Smooth muscle cell of the brain vasculature (primary cell): ENCODE data around the gene DENND5B.
"Not testable (repeated sequence)": the region's sequence is repeated elsewhere in the genome, so short reads cannot be mapped to it uniquely, and the experiment has no call there.

ENCODE experiments used
- DNase-seq: peaks from one replicate; pipeline ENCODE4 v3.0.0-alpha.2; 2012; ENCODE audit warnings: low read depth, low spot score

DENND5B gene

GRCh38 chr12:31557707-31558106, 33.2 kb downstream of the DENND5B start:
- DNase-seq = no peak

GRCh38 chr12:31555466-31555865, 35.5 kb downstream of the DENND5B start:
- DNase-seq = not testable (repeated sequence)

DNA sequence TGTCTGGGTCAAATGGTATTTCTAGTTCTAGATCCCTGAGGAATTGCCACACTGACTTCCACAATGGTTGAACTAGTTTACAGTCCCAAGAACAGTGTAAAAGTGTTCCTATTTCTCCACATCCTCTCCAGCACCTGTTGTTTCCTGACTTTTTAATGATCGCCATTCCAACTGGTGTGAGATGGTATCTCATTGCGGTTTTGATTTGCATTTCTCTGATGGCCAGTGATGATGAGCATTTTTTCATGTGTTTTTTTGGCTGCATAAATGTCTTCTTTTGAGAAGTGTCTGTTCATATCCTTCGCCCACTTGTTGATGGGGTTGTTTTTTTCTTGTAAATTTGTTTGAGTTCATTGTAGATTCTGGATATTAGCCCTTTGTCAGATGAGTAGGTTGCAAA, 40.3 kb downstream of the DENND5B start:
- DNase-seq = not testable (repeated sequence)

GRCh38 chr12:31536672-31537071, 54.3 kb downstream of the DENND5B start:
- no peak for DNase-seq

DNA sequence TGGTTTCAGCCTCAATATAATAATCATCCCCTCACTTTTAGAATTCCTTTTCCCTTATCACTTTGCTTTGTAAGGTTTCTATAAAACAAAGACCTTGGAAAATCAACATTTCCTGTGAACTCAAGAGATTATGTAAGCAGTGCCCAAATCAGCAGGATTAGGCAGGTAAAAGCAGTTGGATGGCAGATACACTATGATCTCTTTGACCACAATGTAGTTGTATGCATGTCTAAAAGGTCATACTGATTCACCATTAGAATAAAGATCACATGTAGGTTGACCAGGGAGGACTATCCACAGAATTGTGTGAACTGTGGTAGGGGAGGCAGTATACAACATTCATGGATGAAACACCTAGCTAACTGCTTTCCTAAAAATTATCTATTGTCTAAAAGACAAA, 57.5 kb downstream of the DENND5B start:
- DNase-seq = no peak

DNA sequence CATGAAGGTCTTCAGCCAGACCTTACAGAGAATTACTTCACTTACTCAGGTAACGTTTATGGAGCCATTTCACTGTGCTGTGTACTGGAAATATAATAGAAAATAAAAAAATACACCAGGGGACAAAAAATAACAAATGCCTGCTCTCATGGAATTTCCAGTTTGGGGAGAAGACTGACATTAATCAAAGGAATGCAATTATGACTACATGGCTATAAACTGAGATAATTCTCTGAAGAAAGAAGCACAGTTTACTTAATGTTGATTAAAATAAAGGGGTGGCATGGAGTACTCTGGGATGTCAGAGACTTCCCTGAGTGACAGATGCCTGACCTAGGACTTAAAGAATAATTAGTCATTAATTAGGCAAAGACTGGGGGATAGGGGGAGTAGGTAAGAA, 59.0 kb downstream of the DENND5B start:
- DNase-seq = no peak

GRCh38 chr12:31528095-31528494, 62.8 kb downstream of the DENND5B start:
- no peak for DNase-seq

DNA sequence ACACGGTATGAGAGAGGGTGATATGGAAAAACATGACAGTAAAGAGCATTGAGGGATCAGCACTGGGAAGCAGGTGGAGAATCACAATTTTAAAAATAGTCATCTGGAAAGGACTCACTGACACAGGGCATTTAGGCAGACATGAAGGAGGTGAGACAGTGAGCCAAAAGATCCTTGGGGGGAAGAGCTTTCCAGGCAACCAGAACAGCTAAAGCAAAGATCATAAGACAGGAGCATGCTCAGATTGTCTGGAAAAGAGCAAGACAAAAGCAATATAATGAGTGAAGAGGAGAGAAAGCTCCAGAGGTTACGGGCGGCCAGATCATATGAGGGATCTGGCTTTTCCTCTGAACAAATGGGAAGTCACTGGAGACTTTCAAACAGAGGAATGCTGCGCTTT, 63.9 kb downstream of the DENND5B start:
- no peak for DNase-seq

DNA sequence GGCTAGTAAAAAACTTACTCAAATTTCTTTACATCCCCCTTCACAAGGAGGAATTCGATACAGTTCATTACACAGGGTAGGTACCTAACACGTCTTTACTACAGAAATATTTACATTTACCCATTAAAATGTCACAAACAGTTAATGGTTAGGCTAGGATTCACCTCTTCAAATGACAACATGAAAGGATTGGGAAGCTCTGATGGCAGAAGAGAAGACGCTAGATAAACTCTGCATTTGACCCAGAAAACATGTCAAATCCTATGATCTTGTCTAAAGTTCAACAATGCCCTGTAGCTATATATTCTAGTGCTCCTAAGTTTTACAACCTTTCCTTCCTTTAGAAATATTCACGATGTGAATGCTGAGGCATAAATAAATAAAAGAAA, 64.8 kb downstream of the DENND5B start:
- DNase-seq = no peak

- DNase-seq = no peak
These were observed 65.3 kb downstream of the DENND5B start for GRCh38 chr12:31525496-31526157.

GRCh38 chr12:31524791-31525495, 66.0 kb downstream of the DENND5B start:
- no peak for DNase-seq

DNA sequence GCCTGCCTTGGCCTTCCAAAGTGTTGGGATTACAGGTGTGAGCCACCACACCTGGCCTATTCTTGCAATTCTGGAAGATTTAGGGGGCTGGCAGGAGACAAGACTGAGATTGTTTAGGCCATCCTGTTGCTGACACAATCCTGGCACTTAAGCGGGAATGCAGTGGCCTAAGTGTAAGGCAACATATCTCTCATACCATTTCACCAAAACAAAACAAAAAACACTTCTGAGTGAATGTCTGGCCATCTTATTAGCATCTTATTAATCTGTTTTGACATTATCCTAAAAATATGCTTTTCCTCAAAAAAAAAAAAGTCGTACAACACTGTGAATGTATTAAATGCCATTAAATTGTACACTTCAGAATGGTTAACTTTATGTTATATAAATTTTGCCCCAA, 67.6 kb downstream of the DENND5B start:
- DNase-seq = no peak

DNA sequence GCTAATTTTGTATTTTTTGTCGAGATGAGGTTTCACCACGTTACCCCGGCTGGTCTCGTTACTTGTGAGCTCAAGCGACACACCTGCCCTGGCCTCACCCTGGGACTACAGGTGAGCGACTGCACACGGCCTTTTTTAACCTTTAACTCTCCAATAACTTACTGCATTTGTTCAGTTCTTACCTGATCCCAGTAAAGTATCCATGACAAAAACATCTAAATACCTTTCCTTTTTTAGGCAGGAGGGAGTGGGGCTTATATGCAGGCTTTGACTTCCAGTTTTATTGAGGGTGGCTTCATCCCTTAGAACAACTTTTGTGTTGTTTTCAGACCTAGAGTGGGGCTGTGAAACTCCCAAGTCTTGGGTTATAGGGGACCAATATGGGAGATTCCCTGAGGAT, 68.3 kb downstream of the DENND5B start:
- no peak for DNase-seq

- no peak for DNase-seq
These were observed 69.0 kb downstream of the DENND5B start for GRCh38 chr12:31521964-31522363.

DNA sequence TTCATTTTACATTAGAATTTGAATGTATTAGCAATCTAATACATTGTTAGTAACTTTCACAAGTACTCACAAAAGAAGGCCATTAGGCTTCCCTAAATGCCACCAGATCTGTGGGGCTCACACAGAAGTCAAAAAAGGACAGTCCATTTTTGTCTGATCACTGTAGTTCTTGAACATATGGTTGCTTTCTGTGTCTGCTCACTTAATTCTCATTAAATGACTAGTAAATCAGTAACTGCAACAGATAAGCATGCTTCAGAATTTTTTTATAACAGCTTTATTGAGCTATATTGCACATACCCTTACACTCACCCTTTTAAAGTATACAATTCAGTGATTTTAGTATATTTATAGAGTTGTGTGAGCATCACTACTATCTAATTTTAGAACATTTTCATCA, 71.4 kb downstream of the DENND5B start:
- no peak for DNase-seq

DNA sequence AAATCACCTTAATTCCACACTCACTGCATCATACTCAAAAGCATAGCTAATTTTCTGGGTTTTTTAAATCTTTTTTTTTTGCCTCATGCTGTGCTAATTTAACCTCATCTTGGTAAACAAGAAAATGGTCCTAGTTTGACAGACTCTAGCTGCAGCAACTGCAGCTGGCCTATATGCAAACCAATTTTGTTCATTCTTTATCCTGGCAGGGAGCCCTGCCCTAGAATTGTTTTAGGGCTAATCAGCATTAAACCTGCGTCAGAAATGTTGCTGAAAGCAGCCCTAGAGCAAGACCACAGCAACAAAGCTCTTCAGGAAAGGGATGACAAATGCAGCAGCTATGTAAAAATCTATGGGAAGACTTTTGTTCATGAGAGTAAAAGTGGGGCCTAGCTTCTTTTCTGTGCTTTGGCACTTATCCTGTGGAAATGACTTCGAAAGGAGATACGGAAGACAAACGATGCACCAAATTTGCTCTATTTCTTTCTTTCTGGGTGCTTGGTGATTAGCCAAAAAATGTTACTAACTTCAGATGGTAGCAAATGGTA, 72.2 kb downstream of the DENND5B start:
- DNase-seq = peak; percentile 98

DNA sequence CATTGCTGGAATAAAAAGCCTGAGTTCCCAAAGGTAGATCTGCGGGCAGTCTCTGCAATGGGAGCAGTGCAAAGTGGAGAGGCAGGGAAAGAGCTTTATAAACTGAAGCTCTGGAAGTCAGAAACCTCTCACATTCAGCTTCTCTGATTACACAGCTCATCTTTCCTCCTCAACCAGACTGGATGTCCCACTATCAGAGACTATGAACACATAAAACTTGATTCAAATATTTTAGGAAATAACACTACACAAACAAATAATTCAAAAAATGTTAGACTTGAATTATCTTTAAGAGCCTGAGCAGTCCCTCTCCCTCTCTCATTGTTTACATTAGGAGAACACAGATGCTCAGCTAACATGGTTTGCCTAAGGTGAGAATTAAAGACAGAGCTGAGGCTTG, 72.9 kb downstream of the DENND5B start:
- DNase-seq = no peak

DNA sequence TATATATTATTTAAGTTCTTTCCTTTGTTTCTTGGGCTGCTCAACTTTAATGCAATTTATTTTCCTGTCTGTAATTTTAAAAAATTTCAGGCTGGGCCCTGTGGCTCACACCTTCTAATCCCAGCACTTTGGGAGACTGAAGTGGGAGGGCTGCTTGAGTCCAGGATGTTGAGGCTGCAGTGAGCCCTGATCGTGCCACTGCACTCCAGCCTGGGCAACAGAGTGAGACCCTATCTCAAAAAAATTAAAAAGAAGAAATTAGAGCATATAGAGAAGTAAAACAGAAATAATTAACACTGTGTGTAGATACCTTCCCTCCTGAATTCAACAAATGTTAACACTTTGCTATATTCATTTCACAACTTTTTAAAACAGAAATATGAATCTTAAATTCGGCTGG, 74.2 kb downstream of the DENND5B start:
- DNase-seq = no peak

- no peak for DNase-seq
These were observed 76.0 kb downstream of the DENND5B start for GRCh38 chr12:31514912-31515311.

GRCh38 chr12:31510034-31510433, 80.9 kb downstream of the DENND5B start:
- DNase-seq = no peak

DNA sequence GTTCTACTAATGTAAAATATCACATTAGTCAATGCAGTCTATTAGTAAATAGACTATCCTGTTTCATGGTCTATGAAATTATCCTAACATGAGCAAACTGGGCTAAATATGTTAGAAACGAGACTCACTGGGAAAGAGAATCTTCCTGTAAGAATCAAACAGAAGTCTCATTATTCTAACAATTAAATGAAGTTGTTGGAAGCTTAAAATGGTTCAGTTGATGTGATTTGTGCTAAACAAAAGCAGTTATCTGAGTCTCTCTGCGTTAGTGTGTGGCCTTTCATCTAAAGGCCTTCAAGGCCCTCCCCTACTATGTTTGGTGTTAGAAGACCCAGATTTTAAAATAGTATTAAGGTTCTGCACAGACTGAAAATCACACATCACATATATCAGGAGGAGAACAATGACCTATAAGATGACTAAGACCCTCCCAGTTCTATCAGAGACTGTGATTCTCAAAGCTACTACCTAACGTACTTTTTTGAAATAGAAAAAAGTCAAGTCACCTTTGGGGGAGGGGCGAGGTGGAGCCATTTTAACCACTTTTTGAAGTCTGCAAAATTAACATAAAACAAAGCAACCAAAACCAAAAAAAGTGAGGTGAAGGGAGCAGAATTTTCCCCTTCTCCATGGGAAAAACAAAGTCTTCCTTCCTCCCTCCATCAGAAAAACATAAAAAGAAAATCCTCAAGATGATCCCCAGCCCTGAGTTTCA, 82.3 kb downstream of the DENND5B start:
- no peak for DNase-seq

- DNase-seq = no peak
These were observed 83.0 kb downstream of the DENND5B start for GRCh38 chr12:31507966-31508365.
